Endothelial cell of umbilical vein (primary cell): Measurements from ENCODE around the gene PRRG2. TPM values are rescaled to one million over a fixed set of nuclear protein-coding genes. Genes with fewer than 3 reads are reported as not detected.
A peak's percentile ranks its signal among the peaks of the same experiment; 100 is the strongest.

Source experiments
- BruUV-seq: library from RNA; stranded (reverse); fragments of 400-500 nt; replicated peaks from 2 replicates; lab custom pipeline; 2021; lab: Mats Ljungman, UMichigan
- CTCF ChIA-PET: fragments of 300-600, 350-600 bp; sonication (Branson Sonifier 250); formaldehyde crosslinking; loops from one replicate; lab custom pipeline; 2021; ENCODE audit warnings: antibody characterized with exemption, inconsistent platforms; lab: Charles Lee
- POLR2A ChIA-PET: fragments of 300-600, 350-600 bp; sonication (Branson Sonifier 250); formaldehyde crosslinking; loops from one replicate; lab custom pipeline; 2021; ENCODE audit warnings: antibody characterized with exemption, inconsistent platforms; lab: Charles Lee
- DNase-seq: peaks from one replicate; pipeline ENCODE4 v3.0.0-alpha.2; 2011; ENCODE audit warnings: low read depth, low spot score
- FAIRE-seq: peaks from 2 replicates; lab custom pipeline; 2011; peaks lifted over from hg19 to GRCh38; lab: Jason Lieb, UNC
- H2AFZ ChIP-seq: 2 replicates; pipeline ENCODE4 v1.6.0; 2012; ENCODE audit warnings: low read depth, low read length, control low read depth, inconsistent platforms
- H3K27ac ChIP-seq: 2 replicates; pipeline ENCODE4 v1.5.1; 2011; ENCODE audit warnings: low read depth, mild to moderate bottlenecking, control low read depth, low read length, moderate library complexity; ENCODE audit not compliant: insufficient read depth
- H3K27me3 ChIP-seq, 2 experiments: 2 replicates each; pipeline versions ENCODE4 v1.6.0 to v1.6.1; 2011; ENCODE audit warnings: low read length in 2 of 2, mixed read lengths in 1 of 2; ENCODE audit not compliant: control insufficient read depth in 2 of 2, insufficient read depth in 2 of 2
- H3K36me3 ChIP-seq, 2 experiments: 2 replicates in 1 of 2; 3 replicates in 1 of 2; pipeline ENCODE4 v1.5.1; 2011; ENCODE audit warnings: low read length in 2 of 2, mild to moderate bottlenecking in 1 of 2, moderate library complexity in 1 of 2; ENCODE audit not compliant: control insufficient read depth in 2 of 2, insufficient read depth in 2 of 2; ENCODE audit errors: extremely low read depth in 1 of 2
- H3K4me1 ChIP-seq: 3 replicates; pipeline ENCODE4 v1.5.1; 2011; ENCODE audit warnings: mild to moderate bottlenecking, low read length; ENCODE audit not compliant: control insufficient read depth, insufficient read depth; ENCODE audit errors: extremely low read depth
- H3K4me2 ChIP-seq: 2 replicates; pipeline ENCODE4 v1.6.1; 2011; ENCODE audit warnings: low read length, control low read depth, mixed read lengths; ENCODE audit not compliant: insufficient read depth
- H3K4me3 ChIP-seq, 3 experiments: fragments of 200-600 bp in 1 of 3; sonication (generic), shearing (Covaris generic) in 1 of 3; replicated peaks in 1 of 3; 2 replicates each; pipeline ENCODE4 v1.5.1; 2011 to 2016; ENCODE audit warnings: control low read depth in 3 of 3, low read length in 3 of 3, mild to moderate bottlenecking in 2 of 3, inconsistent platforms in 1 of 3, low read depth in 1 of 3, moderate library complexity in 1 of 3; ENCODE audit not compliant: insufficient read depth in 1 of 3
- H3K79me2 ChIP-seq: 2 replicates; pipeline ENCODE4 v1.6.0; 2012; ENCODE audit warnings: low read length, inconsistent platforms; ENCODE audit not compliant: control insufficient read depth, insufficient read depth
- H3K9ac ChIP-seq: replicated peaks from 2 replicates; pipeline ENCODE3; 2011; ENCODE audit warnings: low read length, control low read depth; ENCODE audit not compliant: insufficient read depth; ENCODE audit errors: extremely low read depth
- H3K9me1 ChIP-seq: replicated peaks from 3 replicates; pipeline ENCODE4 v1.6.0; 2011; ENCODE audit warnings: mild to moderate bottlenecking, low read length; ENCODE audit not compliant: control insufficient read depth, insufficient read depth; ENCODE audit errors: extremely low read depth
- H3K9me3 ChIP-seq: replicated peaks from 2 replicates; pipeline ENCODE4 v1.5.1; 2012; ENCODE audit warnings: low read length, inconsistent platforms; ENCODE audit not compliant: control insufficient read depth, insufficient read depth
- H4K20me1 ChIP-seq: replicated peaks from 2 replicates; pipeline ENCODE3; 2011; ENCODE audit warnings: mild to moderate bottlenecking, low read length; ENCODE audit not compliant: control insufficient read depth, insufficient read depth; ENCODE audit errors: extremely low read depth
- EZH2 ChIP-seq: IDR thresholded peaks from 2 replicates; pipeline ENCODE4 v1.6.1; 2012; ENCODE audit warnings: borderline replicate concordance, low read depth, mild to moderate bottlenecking, moderate library complexity, low read length, inconsistent platforms; ENCODE audit not compliant: severe bottlenecking
- FOS ChIP-seq: IDR thresholded peaks from 2 replicates; pipeline ENCODE4 v1.6.1; 2011; ENCODE audit warnings: mild to moderate bottlenecking, low read length, moderate library complexity, borderline replicate concordance; ENCODE audit not compliant: insufficient read depth
- GATA2 ChIP-seq: IDR thresholded peaks from 2 replicates; pipeline ENCODE4 v1.7.0; 2011; ENCODE audit warnings: low read depth, mild to moderate bottlenecking, moderate library complexity, mixed read lengths, low read length; ENCODE audit not compliant: insufficient read length, insufficient read depth
- JUN ChIP-seq: IDR thresholded peaks from 2 replicates; pipeline ENCODE4 v1.6.1; 2011; ENCODE audit warnings: borderline replicate concordance, low read depth; ENCODE audit not compliant: insufficient read length, insufficient read depth
- MYC ChIP-seq: IDR thresholded peaks from one replicate; pipeline ENCODE4 v1.6.1; 2011; ENCODE audit warnings: mild to moderate bottlenecking, low read depth, low read length
- POLR2A ChIP-seq: IDR thresholded peaks from 2 replicates; pipeline ENCODE4 v1.6.1; 2012; ENCODE audit warnings: low read depth, mild to moderate bottlenecking, control low read depth, low read length
- POLR2AphosphoS5 ChIP-seq: IDR thresholded peaks from 2 replicates; pipeline ENCODE4 v1.6.1; 2012; ENCODE audit warnings: low read depth, mild to moderate bottlenecking, control low read depth, low read length, moderate library complexity; ENCODE audit not compliant: insufficient read depth
- dilution Hi-C: fragments of 300-500 bp; cut with MboI; formaldehyde crosslinking; loops from one replicate; pipeline ENCODE4 v1.15.0; 2019; ENCODE audit warnings: low sequenced_read_pairs; ENCODE audit not compliant: extremely low pct_ligation_motif_present
- intact Hi-C: fragments of 100-400 bp; cut with micrococcal nuclease; formaldehyde crosslinking; loops from one replicate; pipeline ENCODE4 v1.10.0; 2022
- polyA plus RNA-seq, 4 experiments: library from polyadenylated mRNA; depleted of rRNA in 3 of 4; stranded (reverse) in 3 of 4; unstranded in 1 of 4; fragments of >200 nt; gene quantifications; 2 replicates each; pipeline versions ENCODE4 v1.2.1 to v1.2.3, GENCODE V29; 2011 to 2012; ENCODE audit warnings: missing spikeins in 1 of 4
- total RNA-seq: library from RNA; stranded (reverse); gene quantifications from 2 replicates; pipeline ENCODE4 v1.2.3, GENCODE V29; 2021
- TF ChIP-seq, protein P1 (sequence below): IDR thresholded peaks from 2 replicates; pipeline ENCODE4 v1.6.1; 2011; ENCODE audit not compliant: insufficient read depth, insufficient read length
- TF ChIP-seq, protein P2 (sequence below), 2 donors: IDR thresholded peaks; 1 replicate in 1 of 2; 2 replicates in 1 of 2; pipeline ENCODE4 v1.5.1; 2011; ENCODE audit warnings: low read length in 2 of 2, mild to moderate bottlenecking in 2 of 2, moderate library complexity in 2 of 2, control low read depth in 1 of 2, inconsistent platforms in 1 of 2, low read depth in 1 of 2; ENCODE audit not compliant: insufficient read depth in 1 of 2; ENCODE audit errors: extremely low read depth in 1 of 2

The PRRG2 gene
- total and polyA plus RNA-seq, 2 donors (not counting 3 experiments of a cell fraction or from before 2014, with no cell fraction given): 2.6 to 2.9 TPM

DNA sequence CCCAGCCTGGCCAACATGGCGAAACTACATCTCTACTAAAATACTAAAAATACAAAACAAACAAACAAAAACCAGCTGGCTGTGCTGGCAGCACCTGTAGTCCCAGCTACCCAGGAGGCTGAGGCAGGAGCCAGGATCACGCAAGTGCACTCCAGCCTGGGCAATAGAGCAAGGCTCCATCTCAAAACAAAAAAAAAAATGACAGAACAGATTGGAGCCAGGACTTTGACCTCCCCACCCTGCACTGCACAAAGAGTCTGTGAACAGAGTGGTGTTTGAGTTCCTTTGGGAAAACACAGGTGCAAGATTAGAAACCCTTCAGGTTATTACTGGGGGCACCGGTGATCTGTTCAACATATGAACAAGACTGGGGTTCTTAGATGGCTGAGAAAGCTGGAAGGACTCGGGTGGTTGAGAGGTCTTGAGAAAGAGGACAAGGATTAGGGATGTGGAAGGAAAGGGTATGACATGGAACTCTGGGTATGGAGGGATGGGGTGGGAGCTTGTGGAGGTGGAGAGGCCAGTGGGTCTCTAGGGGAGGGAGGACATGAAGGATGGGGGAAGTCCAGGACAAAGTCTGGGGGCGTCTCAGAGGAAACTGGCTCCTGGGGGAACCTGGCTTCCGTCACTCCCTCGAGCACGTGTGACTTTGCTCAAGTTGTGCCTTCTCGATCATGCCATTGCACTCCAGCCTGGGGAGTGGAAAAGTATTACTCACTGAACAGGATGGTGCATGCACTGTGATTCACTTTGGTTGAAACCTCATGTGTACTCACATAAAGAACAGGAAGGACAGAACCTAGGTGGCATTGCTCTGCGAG is 27.5 kb upstream of the PRRG2 start:
- Histone ChIP-seq H3K27me3 (no peaks in the 10 kb centered on the region), H2AFZ (no peak overlapping the region), H3K4me1 (peaks cover 22% of the 10 kb centered on the region), H3K4me3 (no peak overlapping the region), H3K9me3 (no peaks in the 10 kb centered on the region), H3K9ac (peak overlapping the region; percentile 30), H3K4me2 (peak overlapping the region; percentile 2), H3K36me3 (peaks cover 12 to 21% of the 10 kb centered on the region in 2 experiments), H4K20me1 (no peaks in the 10 kb centered on the region), H3K79me2 (no peaks in the 10 kb centered on the region), H3K9me1 (no peaks in the 10 kb centered on the region), H3K27ac (peak overlapping the region; percentile 89)
- ChIA-PET CTCF (interaction anchor here (1.0 to 4.6 kb wide), 6 partner anchors 17 to 123 kb away, joined by 3 to 50 read pairs (median 6); no protein-coding TSS in a partner anchor), POLR2A (interaction anchor here (0.6 to 0.9 kb wide), 2 partner anchors 65 to 87 kb away, joined by 3 read pairs; no protein-coding TSS in a partner anchor)
- no TSS peak for BruUV-seq
- DNase-seq (peak; percentile 65), FAIRE-seq (peak; percentile 92)
- intact Hi-C loops: loop anchor here (2.0 kb wide), 1 partner anchor 17 kb away; no protein-coding TSS in a partner anchor
- TF ChIP-seq GATA2: no peak
- peak; percentile 60 for TF ChIP-seq JUN
- peak; percentile 56 for TF ChIP-seq POLR2A
- TF ChIP-seq FOS: peak; percentile 64
- TF ChIP-seq MYC: peak; percentile 67
- no peak for TF ChIP-seq EZH2
- TF ChIP-seq, protein P1, sequence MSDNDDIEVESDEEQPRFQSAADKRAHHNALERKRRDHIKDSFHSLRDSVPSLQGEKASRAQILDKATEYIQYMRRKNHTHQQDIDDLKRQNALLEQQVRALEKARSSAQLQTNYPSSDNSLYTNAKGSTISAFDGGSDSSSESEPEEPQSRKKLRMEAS: peak; percentile 47
- TF ChIP-seq, protein P2, sequence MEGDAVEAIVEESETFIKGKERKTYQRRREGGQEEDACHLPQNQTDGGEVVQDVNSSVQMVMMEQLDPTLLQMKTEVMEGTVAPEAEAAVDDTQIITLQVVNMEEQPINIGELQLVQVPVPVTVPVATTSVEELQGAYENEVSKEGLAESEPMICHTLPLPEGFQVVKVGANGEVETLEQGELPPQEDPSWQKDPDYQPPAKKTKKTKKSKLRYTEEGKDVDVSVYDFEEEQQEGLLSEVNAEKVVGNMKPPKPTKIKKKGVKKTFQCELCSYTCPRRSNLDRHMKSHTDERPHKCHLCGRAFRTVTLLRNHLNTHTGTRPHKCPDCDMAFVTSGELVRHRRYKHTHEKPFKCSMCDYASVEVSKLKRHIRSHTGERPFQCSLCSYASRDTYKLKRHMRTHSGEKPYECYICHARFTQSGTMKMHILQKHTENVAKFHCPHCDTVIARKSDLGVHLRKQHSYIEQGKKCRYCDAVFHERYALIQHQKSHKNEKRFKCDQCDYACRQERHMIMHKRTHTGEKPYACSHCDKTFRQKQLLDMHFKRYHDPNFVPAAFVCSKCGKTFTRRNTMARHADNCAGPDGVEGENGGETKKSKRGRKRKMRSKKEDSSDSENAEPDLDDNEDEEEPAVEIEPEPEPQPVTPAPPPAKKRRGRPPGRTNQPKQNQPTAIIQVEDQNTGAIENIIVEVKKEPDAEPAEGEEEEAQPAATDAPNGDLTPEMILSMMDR (IDR thresholded peaks at IDR 0.05; ENCODE audit: extremely low read depth in 1 of 2, insufficient read depth in 1 of 2, low read depth in 1 of 2, low read length in 2 of 2): no peak
- TF ChIP-seq POLR2AphosphoS5: peak; percentile 39
- dilution Hi-C loops: no loop called here
